GM19099 (cell line): Measurements from ENCODE around the gene PAK1.

Source experiments
- POLR2A ChIP-seq: IDR thresholded peaks from 3 replicates; pipeline ENCODE4 v1.6.1; 2011; ENCODE audit warnings: low read depth; ENCODE audit not compliant: insufficient read length; ENCODE audit errors: extremely low read depth

The PAK1 gene

DNA sequence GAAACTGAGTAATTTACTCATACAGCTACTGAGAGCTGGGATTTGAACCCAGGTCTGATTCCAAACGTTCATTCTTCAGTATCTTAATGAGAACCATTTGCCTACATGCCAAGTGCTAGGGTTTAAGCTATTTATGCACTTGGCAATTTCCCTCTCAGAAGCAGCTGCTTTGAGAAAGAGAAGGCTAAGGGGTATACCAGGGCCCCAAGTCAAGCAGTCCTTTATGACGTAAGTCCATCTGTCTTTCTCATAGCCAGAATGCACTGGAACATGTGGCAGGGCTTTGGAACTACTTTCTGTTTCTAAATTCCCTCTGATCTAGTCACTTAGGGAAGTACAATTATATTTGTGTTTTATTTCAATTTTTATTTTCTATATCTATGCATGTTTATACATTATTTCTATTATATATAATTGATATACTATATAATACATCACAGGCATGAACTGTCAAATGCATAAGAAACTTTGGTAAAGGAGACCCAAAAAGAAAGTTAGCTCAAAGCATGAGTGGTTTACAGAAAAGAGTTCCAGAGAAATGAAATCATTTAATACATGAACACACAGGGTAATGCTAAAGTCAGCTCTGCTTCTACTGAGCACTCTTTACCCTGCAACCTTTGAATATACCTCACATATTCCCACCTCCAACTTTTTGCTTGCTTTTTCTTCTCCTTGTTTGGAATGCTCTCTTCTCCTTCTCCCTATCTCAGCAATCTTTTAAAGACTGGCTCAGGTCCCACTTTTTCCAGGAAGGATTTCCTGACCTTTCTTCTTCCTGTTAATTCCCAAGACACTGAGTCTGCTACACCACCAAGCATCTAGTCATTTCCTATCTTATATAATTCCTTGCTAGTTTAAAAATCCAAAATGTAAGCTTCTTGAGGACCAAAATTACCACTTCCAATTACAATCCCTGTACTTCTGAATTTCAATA is 91.9 kb downstream of the PAK1 start:
- no peak for TF ChIP-seq POLR2A

- no peak for TF ChIP-seq POLR2A
Observed at GRCh38 chr11:77379934-77380333, 94.0 kb downstream of the PAK1 start.

GRCh38 chr11:77379253-77379652 is 94.6 kb downstream of the PAK1 start:
- TF ChIP-seq POLR2A, result no peak

DNA sequence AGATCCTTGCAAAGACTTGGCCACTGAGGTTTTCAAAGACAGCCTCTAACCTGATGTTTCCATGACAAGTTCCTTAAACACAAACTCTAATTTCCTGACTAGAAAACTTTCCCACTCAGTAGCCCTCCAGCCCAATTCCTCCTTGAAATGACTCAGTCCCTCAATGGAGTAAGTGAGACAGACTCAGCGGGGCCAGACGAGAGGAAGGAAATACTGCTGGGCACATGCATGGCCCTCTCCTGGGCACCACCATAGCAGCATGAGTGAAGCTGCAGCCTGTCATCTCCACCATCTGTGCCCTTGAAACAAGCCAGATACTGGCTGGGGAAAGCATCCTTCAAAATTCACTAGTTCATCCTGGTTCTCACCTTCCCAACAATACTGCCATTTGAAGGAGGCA is 96.2 kb downstream of the PAK1 start:
- TF ChIP-seq POLR2A, result no peak

- TF ChIP-seq POLR2A, result no peak
Observed at GRCh38 chr11:77375107-77375506, 98.8 kb downstream of the PAK1 start.

- TF ChIP-seq POLR2A, result no peak
Observed at GRCh38 chr11:77374611-77375031, 99.3 kb downstream of the PAK1 start.

GRCh38 chr11:77374108-77374507 is 99.8 kb downstream of the PAK1 start:
- TF ChIP-seq POLR2A, result no peak

GRCh38 chr11:77372726-77373125 is 101.2 kb downstream of the PAK1 start:
- no peak for TF ChIP-seq POLR2A

DNA sequence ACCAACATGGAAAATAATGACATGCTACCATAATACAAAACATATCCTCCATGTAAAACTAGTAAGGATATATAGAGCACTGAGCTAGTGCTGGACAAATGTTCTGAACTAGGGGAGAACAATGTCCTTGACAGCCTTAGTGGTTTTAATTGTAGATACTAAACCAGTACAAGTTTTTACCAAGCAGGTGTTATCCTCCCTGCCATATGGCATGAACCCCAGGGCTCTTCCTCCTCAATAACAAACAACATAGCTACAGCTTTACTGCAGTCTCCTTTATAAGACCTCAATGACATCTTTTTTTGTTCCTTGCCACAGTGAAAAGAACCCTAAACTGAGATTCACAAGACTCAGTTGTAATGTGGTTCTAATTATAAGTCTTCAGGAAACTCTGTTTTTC is 102.2 kb downstream of the PAK1 start:
- TF ChIP-seq POLR2A, result no peak

DNA sequence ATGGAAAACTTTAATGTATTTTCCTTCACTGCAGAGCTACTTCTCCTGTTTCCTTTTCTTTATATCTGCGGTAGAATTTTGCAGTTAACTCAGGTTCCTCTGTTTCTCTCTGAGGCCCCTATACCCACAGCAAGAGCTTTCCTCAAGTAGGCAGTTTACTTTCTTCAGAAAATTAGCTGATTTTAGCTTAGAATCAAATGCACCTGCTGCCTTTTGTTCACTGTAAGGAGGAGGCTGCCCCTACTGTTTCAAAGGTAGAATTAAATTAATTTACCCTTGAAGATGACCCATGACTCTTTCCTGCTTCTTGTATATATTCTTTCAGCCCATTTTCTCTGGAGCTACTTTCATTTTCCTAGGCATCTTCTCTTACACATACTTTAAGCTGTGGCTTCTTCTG is 103.7 kb downstream of the PAK1 start:
- no peak for TF ChIP-seq POLR2A

DNA sequence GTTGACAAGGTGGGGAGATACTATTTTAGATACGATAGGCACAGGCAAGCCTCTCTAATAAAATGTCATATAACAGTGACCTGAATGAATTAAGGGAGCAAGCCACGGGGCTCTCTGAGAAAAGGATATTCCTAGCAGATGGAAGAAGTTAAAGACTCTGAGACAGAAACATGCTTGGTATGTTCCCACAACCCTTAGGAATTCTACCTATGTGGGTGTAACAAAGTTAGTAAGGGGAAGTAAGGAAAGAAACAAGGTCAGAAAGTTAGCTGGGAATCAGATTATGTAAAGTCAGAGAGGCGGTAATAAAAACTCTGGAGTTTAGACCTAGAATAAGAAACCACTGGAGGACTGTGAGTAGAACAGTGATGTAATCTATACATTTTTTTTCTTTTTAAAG is 112.7 kb downstream of the PAK1 start:
- TF ChIP-seq POLR2A, result no peak

DNA sequence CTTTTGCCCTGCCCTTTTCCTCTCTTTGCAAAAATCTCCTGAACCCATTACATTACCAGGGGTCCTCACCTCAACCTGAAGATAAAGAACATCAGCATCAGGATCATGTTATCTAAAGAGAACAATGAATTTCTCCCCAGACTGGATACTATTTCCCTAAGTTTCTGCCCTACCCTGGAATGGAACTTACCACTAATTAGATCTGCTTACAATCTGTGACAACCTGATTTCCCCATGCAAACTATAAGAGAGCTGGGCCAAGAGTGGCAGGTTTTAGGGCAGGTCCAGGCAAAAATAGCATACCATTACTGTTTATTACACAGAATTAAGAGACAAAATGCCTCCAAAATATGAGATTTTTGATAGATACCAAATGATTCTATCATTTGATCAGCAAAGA is 114.4 kb downstream of the PAK1 start:
- TF ChIP-seq POLR2A, result no peak

- TF ChIP-seq POLR2A, result no peak
Observed at GRCh38 chr11:77353131-77353530, 120.8 kb downstream of the PAK1 start.

DNA sequence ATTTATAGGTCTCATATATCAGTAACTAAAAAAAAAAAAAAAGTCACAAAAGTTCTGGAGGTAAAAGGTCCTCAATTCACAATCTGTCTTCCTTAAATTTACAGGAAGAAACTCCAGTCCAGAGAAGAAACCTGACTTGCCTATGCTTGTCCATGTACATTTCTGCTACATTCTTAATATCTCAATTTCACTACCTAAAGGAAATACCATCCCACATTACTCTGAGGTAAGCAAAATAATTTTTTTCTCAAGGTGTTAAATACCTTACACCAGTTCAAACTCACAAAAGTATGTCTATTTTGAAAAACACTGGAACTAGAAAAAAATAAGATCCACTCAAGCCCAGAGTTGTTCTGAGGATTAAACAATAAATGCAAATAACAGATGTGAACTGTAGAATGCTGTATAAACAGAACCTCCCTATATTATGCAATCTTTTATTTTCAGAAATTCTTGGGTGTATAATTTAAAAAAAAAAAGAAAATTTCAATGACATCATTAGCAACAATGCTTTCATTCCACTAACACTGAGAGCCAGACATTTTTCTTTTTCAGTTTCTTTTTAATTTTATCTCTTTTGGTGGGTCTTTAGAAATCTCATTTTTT is 122.5 kb downstream of the PAK1 start:
- no peak for TF ChIP-seq POLR2A

DNA sequence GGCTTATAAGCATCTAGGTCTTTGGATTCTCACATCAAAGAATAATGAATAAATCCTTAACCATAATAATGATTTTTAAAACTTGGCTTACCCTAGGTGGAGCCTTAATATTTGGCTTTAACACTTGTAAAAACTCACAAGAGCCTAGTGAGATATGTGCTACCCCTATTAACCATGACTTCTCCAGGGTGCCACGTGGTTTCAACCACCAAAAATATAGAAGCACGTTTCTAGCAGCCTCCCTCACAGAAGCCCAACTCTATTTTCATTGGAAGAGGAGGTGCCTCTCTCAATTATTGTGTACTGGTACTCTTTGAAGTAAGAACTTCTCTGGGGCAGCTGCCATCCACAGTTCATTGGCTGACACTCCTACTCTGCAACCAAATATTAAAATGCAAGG is 125.9 kb downstream of the PAK1 start:
- no peak for TF ChIP-seq POLR2A

DNA sequence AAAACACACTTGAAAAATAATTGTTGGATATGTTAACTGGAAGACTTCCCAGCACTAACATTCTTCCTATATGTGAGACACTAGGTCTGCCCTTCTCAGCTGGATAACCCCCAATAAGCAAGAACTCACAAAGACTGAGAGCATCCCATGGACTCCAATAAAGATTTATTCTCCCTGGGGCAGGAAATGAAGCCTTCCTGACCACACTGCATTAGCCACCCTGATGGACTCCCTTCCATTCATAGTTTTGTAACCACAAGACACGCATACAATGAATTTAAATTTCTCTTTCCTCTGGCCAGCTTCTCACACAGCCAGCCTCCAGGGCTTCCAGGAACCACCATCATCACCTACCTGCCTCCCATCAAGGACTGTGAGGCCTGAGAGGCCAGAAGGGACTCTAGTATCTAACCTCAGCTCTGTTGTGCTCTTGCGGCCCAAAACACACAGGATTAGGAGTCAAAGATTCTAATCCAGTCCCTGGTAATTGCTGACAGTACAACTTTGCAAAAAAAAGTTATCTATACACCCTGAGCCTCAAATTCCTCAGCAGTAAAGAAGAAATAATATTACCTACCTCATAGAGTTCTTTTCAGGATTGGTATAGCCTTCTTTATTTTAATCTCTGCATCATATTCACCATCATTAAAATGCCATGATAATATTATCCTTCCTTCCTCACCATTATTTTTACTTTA is 126.8 kb downstream of the PAK1 start:
- TF ChIP-seq POLR2A, result no peak
